ENCODE measurements around the gene CCDC122. TPM values are rescaled to one million over a fixed set of nuclear protein-coding genes. Genes with fewer than 3 reads are reported as not detected.

CCDC122 gene
- total RNA-seq, 4 donors from 2014 or later: 0.60 to 9.5 (median 5.6) TPM; not detected in 1

GRCh38 chr13:43865892-43866291, 13.6 kb downstream of the CCDC122 start:
- H3K36me3 ChIP-seq: no peaks in the 10 kb centered on the region

GRCh38 chr13:43864921-43865320, 14.6 kb downstream of the CCDC122 start:
- no peak overlapping the region for H3K4me3 ChIP-seq
- no peak for DNase-seq
- TF ChIP-seq CTCF (IDR thresholded peaks at IDR 0.05): no peak
- TF ChIP-seq EP300 (IDR thresholded peaks at IDR 0.05; ENCODE audit: low read depth): no peak
- TF ChIP-seq POLR2A (IDR thresholded peaks at IDR 0.05): no peak
- TF ChIP-seq POLR2AphosphoS5 (IDR thresholded peaks at IDR 0.05): no peak
- in situ Hi-C loops (cut with MboI; ENCODE audit: low pct_ligation_motif_present in 1 of 4, low pct_unique_long_range_greater_than_20kb in 1 of 4, low sequenced_read_pairs in 3 of 4): no loop called here
- intact Hi-C loops (cut with DNase I; ENCODE audit: low total_unique reads): no loop called here
- no peaks in the 10 kb centered on the region for H3K27me3 ChIP-seq
- no peaks in the 10 kb centered on the region for H3K4me1 ChIP-seq
- H3K36me3 ChIP-seq: peaks cover 0 to under 1% (median 0%) of the 10 kb centered on the region in 4 donors
- H3K9me3 ChIP-seq: no peaks in the 10 kb centered on the region
- no peak overlapping the region for H3K27ac ChIP-seq
- 84 to 100% methylated on average over 1 to 4 of the region's 4 CpGs for WGBS, 2 donors (ENCODE audit: low coverage in 1 of 2)

More at GRCh38 chr13:43865892-43866291, 13.6 kb downstream of the CCDC122 start:
- no peak overlapping the region for H3K27ac ChIP-seq
- intact Hi-C loops (cut with DNase I; ENCODE audit: low total_unique reads) (no loop called here), in situ Hi-C loops (cut with MboI; ENCODE audit: low pct_ligation_motif_present in 1 of 4, low pct_unique_long_range_greater_than_20kb in 1 of 4, low sequenced_read_pairs in 3 of 4) (no loop called here)
- no peaks in the 10 kb centered on the region for H3K9me3 ChIP-seq
- TF ChIP-seq POLR2AphosphoS5 (IDR thresholded peaks at IDR 0.05): no peak
- TF ChIP-seq POLR2A (IDR thresholded peaks at IDR 0.05): no peak
- TF ChIP-seq CTCF (IDR thresholded peaks at IDR 0.05): no peak
- no peak for TF ChIP-seq EP300 (IDR thresholded peaks at IDR 0.05; ENCODE audit: low read depth)
- 87 to 100% methylated on average over 1 to 4 of the region's 4 CpGs for WGBS, 2 donors (ENCODE audit: low coverage in 1 of 2)
- no peak overlapping the region for H3K4me3 ChIP-seq
- no peaks in the 10 kb centered on the region for H3K27me3 ChIP-seq
- DNase-seq: no peak
- no peaks in the 10 kb centered on the region for H3K4me1 ChIP-seq

GRCh38 chr13:43861863-43862262, 17.7 kb downstream of the CCDC122 start:
- Histone ChIP-seq H3K4me1 (no peaks in the 10 kb centered on the region), H3K27ac (no peak overlapping the region), H3K4me3 (no peak overlapping the region), H3K27me3 (no peaks in the 10 kb centered on the region), H3K36me3 (peaks cover 0 to 12% (median 0%) of the 10 kb centered on the region in 4 donors), H3K9me3 (no peaks in the 10 kb centered on the region)
- TF ChIP-seq POLR2AphosphoS5 (IDR thresholded peaks at IDR 0.05) (no peak), POLR2A (IDR thresholded peaks at IDR 0.05) (no peak), CTCF (IDR thresholded peaks at IDR 0.05) (no peak)
- intact Hi-C loops (cut with DNase I; ENCODE audit: low total_unique reads) (no loop called here), in situ Hi-C loops (cut with MboI; ENCODE audit: low pct_ligation_motif_present in 1 of 4, low pct_unique_long_range_greater_than_20kb in 1 of 4, low sequenced_read_pairs in 3 of 4) (no loop called here)
- 82 to 96% methylated on average over 1 of the region's 1 CpG for WGBS, 2 donors (ENCODE audit: low coverage in 1 of 2)
- DNase-seq: no peak

- in situ Hi-C loops (cut with MboI; ENCODE audit: low pct_ligation_motif_present in 1 of 4, low pct_unique_long_range_greater_than_20kb in 1 of 4, low sequenced_read_pairs in 3 of 4) (no loop called here), intact Hi-C loops (cut with DNase I; ENCODE audit: low total_unique reads) (no loop called here)
- DNase-seq: no peak
- 93 to 100% methylated on average over 1 of the region's 1 CpG for WGBS, 2 donors (ENCODE audit: low coverage in 1 of 2)
- peaks cover 44 to 47% of the 10 kb centered on the region in 2 donors for H3K9me3 ChIP-seq
- no peaks in the 10 kb centered on the region for H3K27me3 ChIP-seq
- H3K4me1 ChIP-seq: peaks cover 0 to 4% (median 0%) of the 10 kb centered on the region in 4 donors
- peaks cover 0 to 20% (median 2%) of the 10 kb centered on the region in 4 donors for H3K36me3 ChIP-seq
- no peak overlapping the region for H3K27ac ChIP-seq
- TF ChIP-seq EP300 (IDR thresholded peaks at IDR 0.05; ENCODE audit: low read depth) (no peak), POLR2A (IDR thresholded peaks at IDR 0.05) (no peak)
- no peak overlapping the region for H3K4me3 ChIP-seq
These were observed 26.6 kb downstream of the CCDC122 start for GRCh38 chr13:43852923-43853404.

- Histone ChIP-seq H3K27me3 (no peaks in the 10 kb centered on the region), H3K4me1 (peaks cover 0 to 4% (median 0%) of the 10 kb centered on the region in 4 donors), H3K27ac (no peak overlapping the region), H3K4me3 (no peak overlapping the region), H3K36me3 (peaks cover 0 to 22% (median 2%) of the 10 kb centered on the region in 4 donors), H3K9me3 (peaks cover 44 to 47% of the 10 kb centered on the region in 2 donors)
- intact Hi-C loops (cut with DNase I; ENCODE audit: low total_unique reads) (no loop called here), in situ Hi-C loops (cut with MboI; ENCODE audit: low pct_ligation_motif_present in 1 of 4, low pct_unique_long_range_greater_than_20kb in 1 of 4, low sequenced_read_pairs in 3 of 4) (no loop called here)
- TF ChIP-seq POLR2AphosphoS5 (IDR thresholded peaks at IDR 0.05): no peak
- TF ChIP-seq CTCF (IDR thresholded peaks at IDR 0.05): no peak
- no peak for TF ChIP-seq EP300 (IDR thresholded peaks at IDR 0.05; ENCODE audit: low read depth)
- TF ChIP-seq POLR2A (IDR thresholded peaks at IDR 0.05): no peak
- 90 to 100% methylated on average over 1 of the region's 1 CpG for WGBS, 2 donors (ENCODE audit: low coverage in 1 of 2)
- no peak for DNase-seq
These were observed 28.7 kb downstream of the CCDC122 start for GRCh38 chr13:43850873-43851272.
